Keratinocyte (primary cell): Measurements from ENCODE around the gene CGREF1. TPM values are rescaled to one million over a fixed set of nuclear protein-coding genes. Genes with fewer than 3 reads are reported as not detected.

Source experiments
- DNase-seq: peaks from one replicate; pipeline ENCODE4 v3.0.0-alpha.2; 2011; ENCODE audit warnings: low read depth, missing footprints, low spot score
- FAIRE-seq: peaks from 2 replicates; lab custom pipeline; 2011; peaks lifted over from hg19 to GRCh38; lab: Jason Lieb, UNC
- H2AFZ ChIP-seq: 2 replicates; pipeline ENCODE4 v1.6.0; 2012; ENCODE audit warnings: low read length, control low read depth, inconsistent platforms; ENCODE audit not compliant: control insufficient read depth
- H3K27ac ChIP-seq: 2 replicates; pipeline ENCODE4 v1.5.1; 2011; ENCODE audit warnings: low read length; ENCODE audit not compliant: control insufficient read depth, insufficient read depth
- H3K27me3 ChIP-seq: 3 replicates; pipeline ENCODE4 v1.6.0; 2011; ENCODE audit warnings: low read length; ENCODE audit not compliant: control insufficient read depth, insufficient read depth; ENCODE audit errors: extremely low read depth
- H3K36me3 ChIP-seq, 2 experiments: 2 replicates in 1 of 2; 3 replicates in 1 of 2; pipeline ENCODE4 v1.5.1; 2011; ENCODE audit warnings: low read length in 2 of 2, mild to moderate bottlenecking in 1 of 2; ENCODE audit not compliant: control insufficient read depth in 2 of 2, insufficient read depth in 2 of 2; ENCODE audit errors: extremely low read depth in 1 of 2
- H3K4me1 ChIP-seq: 3 replicates; pipeline ENCODE4 v1.5.1; 2011; ENCODE audit warnings: low read length; ENCODE audit not compliant: control insufficient read depth, insufficient read depth; ENCODE audit errors: extremely low read depth
- H3K4me2 ChIP-seq: 3 replicates; pipeline ENCODE4 v1.6.0; 2011; ENCODE audit warnings: low read depth, low read length; ENCODE audit not compliant: control insufficient read depth, insufficient read depth; ENCODE audit errors: extremely low read depth
- H3K4me3 ChIP-seq, 3 experiments: fragments of 200-600 bp in 1 of 3; sonication (generic) in 1 of 3; 2 replicates in 2 of 3; 3 replicates in 1 of 3; pipeline ENCODE4 v1.5.1; 2011 to 2016; ENCODE audit warnings: low read length in 3 of 3, mild to moderate bottlenecking in 3 of 3, control low read depth in 2 of 3, inconsistent platforms in 1 of 3, low read depth in 1 of 3, mixed read lengths in 1 of 3, mixed run types in 1 of 3, moderate library complexity in 1 of 3; ENCODE audit not compliant: control insufficient read depth in 2 of 3, insufficient read depth in 2 of 3; ENCODE audit errors: extremely low read depth in 1 of 3
- H3K79me2 ChIP-seq: 2 replicates; pipeline ENCODE4 v1.6.0; 2012; ENCODE audit warnings: low read length; ENCODE audit not compliant: control insufficient read depth, insufficient read depth
- H3K9ac ChIP-seq: 3 replicates; pipeline ENCODE4 v1.6.0; 2011; ENCODE audit warnings: low read length; ENCODE audit not compliant: control insufficient read depth, insufficient read depth; ENCODE audit errors: extremely low read depth
- H3K9me1 ChIP-seq: 3 replicates; pipeline ENCODE4 v1.6.0; 2011; ENCODE audit warnings: low read length; ENCODE audit not compliant: control insufficient read depth, insufficient read depth; ENCODE audit errors: extremely low read depth
- H3K9me3 ChIP-seq: 2 replicates; pipeline ENCODE4 v1.5.1; 2012; ENCODE audit warnings: low read depth, low read length; ENCODE audit not compliant: control insufficient read depth
- H4K20me1 ChIP-seq: 3 replicates; pipeline ENCODE4 v1.6.0; 2011; ENCODE audit warnings: low read length; ENCODE audit not compliant: control insufficient read depth, insufficient read depth; ENCODE audit errors: extremely low read depth
- CTCF ChIP-seq, 3 experiments: IDR thresholded peaks in 1 of 3; conservative IDR thresholded peaks in 1 of 3; optimal IDR thresholded peaks in 1 of 3; 2 replicates in 2 of 3; 3 replicates in 1 of 3; pipeline versions ENCODE3 to v1.5.1; 2011; ENCODE audit warnings: low read length in 3 of 3, mild to moderate bottlenecking in 3 of 3, moderate library complexity in 2 of 3, control low read depth in 1 of 3, inconsistent platforms in 1 of 3; ENCODE audit not compliant: insufficient read depth in 2 of 3; ENCODE audit errors: extremely low read depth in 1 of 3
- EZH2 ChIP-seq: IDR thresholded peaks from one replicate; pipeline ENCODE4 v1.6.1; 2012; ENCODE audit warnings: inconsistent platforms, mild to moderate bottlenecking, low read length, moderate library complexity
- dilution Hi-C: fragments of 300-500 bp; cut with MboI; formaldehyde crosslinking; loops from one replicate; pipeline ENCODE4 v1.7.0; 2020; ENCODE audit warnings: low sequenced_read_pairs; ENCODE audit not compliant: extremely low pct_ligation_motif_present
- polyA plus RNA-seq, 5 experiments: library from polyadenylated mRNA; depleted of rRNA in 3 of 5; stranded (reverse) in 3 of 5; stranded (forward) in 1 of 5; unstranded in 1 of 5; fragments of >200 nt; gene quantifications; 1 replicate in 1 of 5; 2 replicates in 3 of 5; 3 replicates in 1 of 5; pipeline versions ENCODE4 v1.2.1 to v1.2.3, GENCODE V29; 2011 to 2012; ENCODE audit warnings: missing spikeins in 2 of 5, low read depth in 1 of 5, low replicate concordance in 1 of 5

CGREF1 gene
- polyA plus RNA-seq, 1 donor (not counting 4 experiments of a cell fraction or from before 2014, with no cell fraction given): 1.3 TPM

- Histone ChIP-seq H3K9ac (no peak overlapping the region), H3K36me3 (no peaks in the 10 kb centered on the region), H3K4me1 (no peaks in the 10 kb centered on the region), H3K9me1 (no peaks in the 10 kb centered on the region), H3K9me3 (no peaks in the 10 kb centered on the region), H3K27me3 (peaks cover 9% of the 10 kb centered on the region), H4K20me1 (no peaks in the 10 kb centered on the region), H3K4me2 (no peak overlapping the region), H3K4me3 (no peak overlapping the region), H3K79me2 (no peaks in the 10 kb centered on the region), H3K27ac (no peak overlapping the region), H2AFZ (no peak overlapping the region)
- no peak for TF ChIP-seq EZH2
- TF ChIP-seq CTCF (optimal IDR thresholded peaks at IDR 0.05 in 1 of 3, IDR thresholded peaks at IDR 0.05 in 1 of 3, conservative IDR thresholded peaks at IDR 0.05 in 1 of 3; ENCODE audit: extremely low read depth in 1 of 3, insufficient read depth in 2 of 3, low read length in 3 of 3): no peak
- dilution Hi-C loops: no loop called here
- no peak for FAIRE-seq
- no peak for DNase-seq
Measured at GRCh38 chr2:27105981-27106380, 12.9 kb downstream of the CGREF1 start.

GRCh38 chr2:27102329-27102728 is 16.6 kb downstream of the CGREF1 start:
- no peak overlapping the region for H3K4me2 ChIP-seq
- no peak overlapping the region for H3K9ac ChIP-seq
- no peaks in the 10 kb centered on the region for H3K9me1 ChIP-seq
- no peak overlapping the region for H2AFZ ChIP-seq
- no peaks in the 10 kb centered on the region for H3K36me3 ChIP-seq
- dilution Hi-C loops: no loop called here
- no peaks in the 10 kb centered on the region for H3K79me2 ChIP-seq
- no peaks in the 10 kb centered on the region for H3K4me1 ChIP-seq
- DNase-seq (no peak), FAIRE-seq (no peak)
- H3K9me3 ChIP-seq: no peaks in the 10 kb centered on the region
- peaks cover 9% of the 10 kb centered on the region for H3K27me3 ChIP-seq
- no peak overlapping the region for H3K4me3 ChIP-seq
- peaks cover 4% of the 10 kb centered on the region for H4K20me1 ChIP-seq
- no peak for TF ChIP-seq CTCF (optimal IDR thresholded peaks at IDR 0.05 in 1 of 3, IDR thresholded peaks at IDR 0.05 in 1 of 3, conservative IDR thresholded peaks at IDR 0.05 in 1 of 3; ENCODE audit: extremely low read depth in 1 of 3, insufficient read depth in 2 of 3, low read length in 3 of 3)
- TF ChIP-seq EZH2: no peak
- no peak overlapping the region for H3K27ac ChIP-seq
